Stimulated activated CD4-positive, alpha-beta T cell treated with anti-CD3 and anti-CD28 coated beads, Interleukin-1b, Interleukin-23, amount 100 ng/mL, for 1 hour (primary cell): ENCODE measurements around the gene PITRM1.
"Not testable (repeated sequence)": the region's sequence is repeated elsewhere in the genome, so short reads cannot be mapped to it uniquely, and the experiment has no call there.

Experiments
- DNase-seq, 2 donors: peaks; one replicate each; pipeline ENCODE4 v3.0.0-alpha.2; 2020; ENCODE audit warnings: low read depth in 2 of 2

The PITRM1 gene, protein sequence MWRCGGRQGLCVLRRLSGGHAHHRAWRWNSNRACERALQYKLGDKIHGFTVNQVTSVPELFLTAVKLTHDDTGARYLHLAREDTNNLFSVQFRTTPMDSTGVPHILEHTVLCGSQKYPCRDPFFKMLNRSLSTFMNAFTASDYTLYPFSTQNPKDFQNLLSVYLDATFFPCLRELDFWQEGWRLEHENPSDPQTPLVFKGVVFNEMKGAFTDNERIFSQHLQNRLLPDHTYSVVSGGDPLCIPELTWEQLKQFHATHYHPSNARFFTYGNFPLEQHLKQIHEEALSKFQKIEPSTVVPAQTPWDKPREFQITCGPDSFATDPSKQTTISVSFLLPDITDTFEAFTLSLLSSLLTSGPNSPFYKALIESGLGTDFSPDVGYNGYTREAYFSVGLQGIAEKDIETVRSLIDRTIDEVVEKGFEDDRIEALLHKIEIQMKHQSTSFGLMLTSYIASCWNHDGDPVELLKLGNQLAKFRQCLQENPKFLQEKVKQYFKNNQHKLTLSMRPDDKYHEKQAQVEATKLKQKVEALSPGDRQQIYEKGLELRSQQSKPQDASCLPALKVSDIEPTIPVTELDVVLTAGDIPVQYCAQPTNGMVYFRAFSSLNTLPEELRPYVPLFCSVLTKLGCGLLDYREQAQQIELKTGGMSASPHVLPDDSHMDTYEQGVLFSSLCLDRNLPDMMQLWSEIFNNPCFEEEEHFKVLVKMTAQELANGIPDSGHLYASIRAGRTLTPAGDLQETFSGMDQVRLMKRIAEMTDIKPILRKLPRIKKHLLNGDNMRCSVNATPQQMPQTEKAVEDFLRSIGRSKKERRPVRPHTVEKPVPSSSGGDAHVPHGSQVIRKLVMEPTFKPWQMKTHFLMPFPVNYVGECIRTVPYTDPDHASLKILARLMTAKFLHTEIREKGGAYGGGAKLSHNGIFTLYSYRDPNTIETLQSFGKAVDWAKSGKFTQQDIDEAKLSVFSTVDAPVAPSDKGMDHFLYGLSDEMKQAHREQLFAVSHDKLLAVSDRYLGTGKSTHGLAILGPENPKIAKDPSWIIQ

GRCh38 chr10:3172446-3173170 lies at the start of gene PITRM1:
PITRM1 (minus strand) TSS chr10:3172782; CDS start chr10:3172772, 10 bp downstream.
- peak; percentile 95 to 97 for DNase-seq

- DNase-seq, result no peak
Observed at GRCh38 chr10:3222068-3222467, 49.5 kb upstream of the PITRM1 start.

- not testable (repeated sequence) for DNase-seq
Observed at GRCh38 chr10:3221601-3222000, 49.0 kb upstream of the PITRM1 start.

GRCh38 chr10:3220853-3221252 lies 48.3 kb upstream of the PITRM1 start:
- DNase-seq, result no peak

- not testable (repeated sequence) for DNase-seq
Observed at GRCh38 chr10:3219021-3219628, 46.5 kb upstream of the PITRM1 start.

- no peak for DNase-seq
Observed at GRCh38 chr10:3217853-3218252, 45.3 kb upstream of the PITRM1 start.

- DNase-seq, result no peak
Observed at GRCh38 chr10:3217301-3217700, 44.7 kb upstream of the PITRM1 start.

GRCh38 chr10:3215153-3215775 lies 42.7 kb upstream of the PITRM1 start:
- DNase-seq, result no peak

DNA sequence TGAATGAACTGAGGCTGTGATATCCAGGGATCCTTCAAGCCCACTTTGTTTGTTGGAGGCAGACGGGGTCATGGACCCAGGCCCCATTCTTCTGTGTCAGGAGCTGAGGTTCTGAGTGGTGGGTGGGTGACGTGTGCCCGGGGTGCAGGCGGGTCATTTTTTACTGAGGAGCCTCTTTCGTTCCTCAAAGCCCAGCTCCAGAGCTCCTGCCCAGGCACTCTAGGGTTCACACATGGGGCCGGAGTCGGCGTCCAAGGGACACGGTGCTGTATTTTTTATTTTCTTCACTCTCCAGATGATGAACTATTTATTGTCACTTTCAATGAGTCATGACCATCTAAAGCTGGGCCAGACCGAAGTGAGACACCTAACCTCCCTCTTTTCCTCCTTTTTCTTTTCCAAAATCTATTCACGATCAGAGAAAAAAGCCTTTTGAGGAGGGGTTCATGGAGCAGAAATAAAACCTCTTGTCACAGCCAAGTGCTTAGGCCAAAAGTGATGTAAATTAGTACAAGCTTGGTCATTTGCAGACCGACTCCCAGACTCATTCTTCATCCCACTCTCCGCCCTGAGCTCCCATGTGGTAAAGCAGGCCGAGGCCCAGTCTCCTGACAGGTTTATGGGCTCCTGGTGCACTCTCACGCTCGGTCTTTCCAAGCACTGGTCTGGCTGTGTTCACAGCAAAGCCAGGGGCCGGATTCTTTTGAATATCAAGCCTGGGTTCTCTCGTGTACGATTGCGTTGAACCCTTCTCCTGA lies 41.4 kb upstream of the PITRM1 start:
- no peak for DNase-seq

DNA sequence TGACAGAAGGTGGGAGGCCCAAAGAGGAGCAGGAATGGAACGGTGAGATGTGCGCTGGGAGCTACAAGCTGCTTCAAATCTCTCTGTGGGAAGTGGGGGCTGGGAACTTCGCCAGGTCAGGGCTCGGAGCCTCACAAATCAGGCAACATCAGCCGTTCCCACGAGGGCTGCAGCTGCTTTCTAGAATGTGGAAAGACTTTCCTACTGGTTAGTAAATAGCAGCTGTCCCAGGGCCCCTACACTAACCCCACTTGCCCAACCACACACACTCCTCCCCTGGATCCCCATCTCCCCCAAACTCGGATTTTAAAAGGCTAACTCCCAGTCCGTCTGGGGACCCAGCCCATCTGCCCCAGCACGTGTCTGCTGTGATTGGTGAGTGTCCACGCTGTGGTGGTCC lies 40.6 kb upstream of the PITRM1 start:
- no peak for DNase-seq

DNA sequence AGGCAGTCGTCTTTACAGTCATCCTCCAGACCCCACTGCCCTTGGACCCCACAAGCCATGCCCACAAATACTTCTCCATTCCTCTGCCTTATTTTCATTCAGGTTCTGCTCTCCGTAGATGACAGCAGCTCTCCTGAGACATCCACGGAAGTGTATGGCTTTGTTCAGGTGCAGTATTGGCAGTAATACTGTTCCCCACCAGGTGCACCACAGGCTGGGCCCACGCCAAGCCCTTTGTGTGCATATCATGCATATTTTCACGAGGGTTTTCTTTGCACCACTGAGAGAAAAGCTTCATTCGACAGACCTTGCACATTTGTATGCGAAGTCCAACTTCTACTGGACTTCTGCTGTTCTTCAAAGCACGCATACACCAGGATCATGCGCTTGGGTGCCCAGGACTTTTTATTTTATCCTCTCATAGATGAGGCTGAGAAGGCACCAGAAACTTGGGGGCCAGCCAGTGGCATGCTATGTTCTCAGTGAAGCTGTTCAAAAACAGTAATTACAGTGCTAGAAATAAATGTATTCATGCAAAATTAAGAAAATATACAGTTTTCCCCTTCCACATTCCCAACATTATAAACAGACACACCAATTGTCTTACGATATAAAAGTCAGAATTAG lies 37.8 kb upstream of the PITRM1 start:
- DNase-seq, result no peak

DNA sequence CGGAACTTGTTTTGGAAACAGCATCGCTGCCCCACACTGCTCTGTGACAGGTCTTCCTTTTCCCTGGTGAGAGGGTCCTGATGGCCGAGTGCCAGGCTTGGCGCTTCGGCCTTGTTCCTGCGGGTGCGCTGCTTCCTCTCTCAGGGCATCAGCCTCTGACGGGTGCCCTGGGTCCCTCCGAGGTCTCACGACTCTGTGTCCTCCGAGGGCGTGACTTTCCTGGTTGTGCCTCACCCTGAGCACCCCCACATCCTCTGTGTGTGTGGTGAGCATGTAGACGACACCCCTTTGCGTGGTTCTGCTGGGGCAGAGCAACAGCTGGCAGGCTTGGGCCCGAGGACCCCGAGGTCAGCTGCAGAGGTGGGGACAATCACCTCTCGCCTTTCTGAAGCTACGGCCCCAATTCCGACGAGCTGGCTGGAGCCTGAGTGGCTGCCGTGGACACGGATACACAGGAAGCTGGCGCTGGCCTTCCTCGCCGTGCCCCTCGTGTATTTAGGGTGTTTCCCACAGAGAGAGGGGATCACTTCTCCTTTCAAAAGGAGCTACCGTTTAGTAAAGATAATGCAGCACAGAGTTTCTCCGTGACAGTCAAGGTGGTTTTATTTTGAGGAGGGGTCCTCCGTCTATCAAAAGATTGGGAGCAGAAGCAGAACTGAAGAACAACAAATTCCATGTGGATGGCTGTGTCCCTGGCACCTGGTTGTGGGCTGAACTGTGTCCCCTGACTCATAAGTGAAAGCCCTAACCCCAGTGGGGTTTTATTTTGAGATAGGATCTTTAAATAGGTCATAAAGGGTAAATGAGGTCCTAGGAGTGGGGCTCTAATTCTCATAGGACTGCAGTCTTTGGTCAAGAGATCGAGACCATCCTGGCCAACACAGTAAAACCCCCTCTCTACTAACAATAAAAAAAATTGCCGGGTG lies 36.2 kb upstream of the PITRM1 start:
- no peak for DNase-seq

- no peak for DNase-seq
Observed at GRCh38 chr10:3207351-3207750, 34.8 kb upstream of the PITRM1 start.

DNA sequence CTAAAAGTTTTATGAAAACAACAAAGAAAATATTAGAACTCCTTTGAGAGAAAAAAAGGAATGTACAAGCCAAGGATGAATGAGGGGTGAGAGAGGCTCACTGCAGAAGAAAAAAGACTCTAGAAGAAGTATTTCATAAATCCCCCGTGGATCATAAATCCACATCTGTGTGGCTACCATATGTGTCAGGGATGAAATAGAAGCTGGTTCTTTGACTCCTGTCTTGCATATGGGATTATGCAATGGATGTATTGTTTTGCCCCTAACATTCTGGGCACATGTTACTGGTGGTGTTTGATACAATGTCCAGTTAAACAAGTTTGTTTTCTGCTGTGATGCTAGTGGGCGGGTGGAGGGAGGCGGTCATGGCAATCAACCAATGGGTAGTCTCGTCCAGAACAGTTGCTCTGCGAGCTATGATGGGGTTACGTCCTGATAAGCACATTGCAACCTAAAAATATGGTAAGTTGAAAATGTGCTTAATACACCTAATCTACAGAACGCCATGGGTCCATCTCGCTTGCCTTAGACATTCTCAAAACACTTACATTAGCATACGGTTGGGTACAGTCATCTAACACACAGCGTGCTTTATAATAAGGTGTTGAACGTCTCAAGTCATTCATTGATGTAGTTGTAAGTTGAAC lies 34.1 kb upstream of the PITRM1 start:
- no peak for DNase-seq

DNA sequence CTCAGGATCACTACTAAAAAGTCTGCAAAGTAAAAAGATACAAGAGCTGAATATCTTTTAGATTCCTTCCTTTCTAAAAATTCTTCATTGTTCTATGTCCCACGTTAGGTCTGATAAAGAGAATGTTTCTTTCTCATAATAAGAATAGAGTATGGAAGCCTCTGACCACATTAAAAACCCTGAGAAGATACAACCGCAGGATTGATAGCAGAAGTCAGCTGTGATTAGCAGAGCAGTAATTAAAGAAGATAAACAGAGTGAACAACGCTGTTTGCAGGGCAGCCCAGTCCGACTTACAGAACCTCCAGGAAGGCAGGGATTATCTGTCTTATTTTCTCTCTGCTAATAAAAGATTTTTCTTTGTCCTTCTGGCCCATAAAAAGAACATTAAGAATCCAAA lies 31.4 kb upstream of the PITRM1 start:
- no peak for DNase-seq

GRCh38 chr10:3203016-3203811 lies 30.6 kb upstream of the PITRM1 start:
- DNase-seq, result no peak

- DNase-seq, result no peak
Observed at GRCh38 chr10:3201796-3202195, 29.2 kb upstream of the PITRM1 start.
